Endothelial cell of umbilical vein (primary cell): ENCODE results near the gene STPG3. TPM values are rescaled to one million over a fixed set of nuclear protein-coding genes. Genes with fewer than 3 reads are reported as not detected.

Source experiments
- BruUV-seq: library from RNA; stranded (reverse); fragments of 400-500 nt; replicated peaks from 2 replicates; lab custom pipeline; 2021; lab: Mats Ljungman, UMichigan
- CTCF ChIA-PET: fragments of 300-600, 350-600 bp; sonication (Branson Sonifier 250); formaldehyde crosslinking; loops from one replicate; lab custom pipeline; 2021; ENCODE audit warnings: antibody characterized with exemption, inconsistent platforms; lab: Charles Lee
- POLR2A ChIA-PET: fragments of 300-600, 350-600 bp; sonication (Branson Sonifier 250); formaldehyde crosslinking; loops from one replicate; lab custom pipeline; 2021; ENCODE audit warnings: antibody characterized with exemption, inconsistent platforms; lab: Charles Lee
- DNase-seq: peaks from one replicate; pipeline ENCODE4 v3.0.0-alpha.2; 2011; ENCODE audit warnings: low read depth, low spot score
- FAIRE-seq: peaks from 2 replicates; lab custom pipeline; 2011; peaks lifted over from hg19 to GRCh38; lab: Jason Lieb, UNC
- H2AFZ ChIP-seq: 2 replicates; pipeline ENCODE4 v1.6.0; 2012; ENCODE audit warnings: low read depth, low read length, control low read depth, inconsistent platforms
- H3K27ac ChIP-seq: 2 replicates; pipeline ENCODE4 v1.5.1; 2011; ENCODE audit warnings: low read depth, mild to moderate bottlenecking, control low read depth, low read length, moderate library complexity; ENCODE audit not compliant: insufficient read depth
- H3K27me3 ChIP-seq, 2 experiments: 2 replicates each; pipeline versions ENCODE4 v1.6.0 to v1.6.1; 2011; ENCODE audit warnings: low read length in 2 of 2, mixed read lengths in 1 of 2; ENCODE audit not compliant: control insufficient read depth in 2 of 2, insufficient read depth in 2 of 2
- H3K36me3 ChIP-seq, 2 experiments: 2 replicates in 1 of 2; 3 replicates in 1 of 2; pipeline ENCODE4 v1.5.1; 2011; ENCODE audit warnings: low read length in 2 of 2, mild to moderate bottlenecking in 1 of 2, moderate library complexity in 1 of 2; ENCODE audit not compliant: control insufficient read depth in 2 of 2, insufficient read depth in 2 of 2; ENCODE audit errors: extremely low read depth in 1 of 2
- H3K4me1 ChIP-seq: 3 replicates; pipeline ENCODE4 v1.5.1; 2011; ENCODE audit warnings: mild to moderate bottlenecking, low read length; ENCODE audit not compliant: control insufficient read depth, insufficient read depth; ENCODE audit errors: extremely low read depth
- H3K4me2 ChIP-seq: 2 replicates; pipeline ENCODE4 v1.6.1; 2011; ENCODE audit warnings: low read length, control low read depth, mixed read lengths; ENCODE audit not compliant: insufficient read depth
- H3K4me3 ChIP-seq, 3 experiments: fragments of 200-600 bp in 1 of 3; sonication (generic), shearing (Covaris generic) in 1 of 3; replicated peaks in 1 of 3; 2 replicates each; pipeline ENCODE4 v1.5.1; 2011 to 2016; ENCODE audit warnings: control low read depth in 3 of 3, low read length in 3 of 3, mild to moderate bottlenecking in 2 of 3, inconsistent platforms in 1 of 3, low read depth in 1 of 3, moderate library complexity in 1 of 3; ENCODE audit not compliant: insufficient read depth in 1 of 3
- H3K79me2 ChIP-seq: 2 replicates; pipeline ENCODE4 v1.6.0; 2012; ENCODE audit warnings: low read length, inconsistent platforms; ENCODE audit not compliant: control insufficient read depth, insufficient read depth
- H3K9ac ChIP-seq: replicated peaks from 2 replicates; pipeline ENCODE3; 2011; ENCODE audit warnings: low read length, control low read depth; ENCODE audit not compliant: insufficient read depth; ENCODE audit errors: extremely low read depth
- H3K9me1 ChIP-seq: replicated peaks from 3 replicates; pipeline ENCODE4 v1.6.0; 2011; ENCODE audit warnings: mild to moderate bottlenecking, low read length; ENCODE audit not compliant: control insufficient read depth, insufficient read depth; ENCODE audit errors: extremely low read depth
- H3K9me3 ChIP-seq: replicated peaks from 2 replicates; pipeline ENCODE4 v1.5.1; 2012; ENCODE audit warnings: low read length, inconsistent platforms; ENCODE audit not compliant: control insufficient read depth, insufficient read depth
- H4K20me1 ChIP-seq: replicated peaks from 2 replicates; pipeline ENCODE3; 2011; ENCODE audit warnings: mild to moderate bottlenecking, low read length; ENCODE audit not compliant: control insufficient read depth, insufficient read depth; ENCODE audit errors: extremely low read depth
- EZH2 ChIP-seq: IDR thresholded peaks from 2 replicates; pipeline ENCODE4 v1.6.1; 2012; ENCODE audit warnings: borderline replicate concordance, low read depth, mild to moderate bottlenecking, moderate library complexity, low read length, inconsistent platforms; ENCODE audit not compliant: severe bottlenecking
- FOS ChIP-seq: IDR thresholded peaks from 2 replicates; pipeline ENCODE4 v1.6.1; 2011; ENCODE audit warnings: mild to moderate bottlenecking, low read length, moderate library complexity, borderline replicate concordance; ENCODE audit not compliant: insufficient read depth
- GATA2 ChIP-seq: IDR thresholded peaks from 2 replicates; pipeline ENCODE4 v1.7.0; 2011; ENCODE audit warnings: low read depth, mild to moderate bottlenecking, moderate library complexity, mixed read lengths, low read length; ENCODE audit not compliant: insufficient read length, insufficient read depth
- JUN ChIP-seq: IDR thresholded peaks from 2 replicates; pipeline ENCODE4 v1.6.1; 2011; ENCODE audit warnings: borderline replicate concordance, low read depth; ENCODE audit not compliant: insufficient read length, insufficient read depth
- MYC ChIP-seq: IDR thresholded peaks from one replicate; pipeline ENCODE4 v1.6.1; 2011; ENCODE audit warnings: mild to moderate bottlenecking, low read depth, low read length
- POLR2A ChIP-seq: IDR thresholded peaks from 2 replicates; pipeline ENCODE4 v1.6.1; 2012; ENCODE audit warnings: low read depth, mild to moderate bottlenecking, control low read depth, low read length
- POLR2AphosphoS5 ChIP-seq: IDR thresholded peaks from 2 replicates; pipeline ENCODE4 v1.6.1; 2012; ENCODE audit warnings: low read depth, mild to moderate bottlenecking, control low read depth, low read length, moderate library complexity; ENCODE audit not compliant: insufficient read depth
- dilution Hi-C: fragments of 300-500 bp; cut with MboI; formaldehyde crosslinking; loops from one replicate; pipeline ENCODE4 v1.15.0; 2019; ENCODE audit warnings: low sequenced_read_pairs; ENCODE audit not compliant: extremely low pct_ligation_motif_present
- intact Hi-C: fragments of 100-400 bp; cut with micrococcal nuclease; formaldehyde crosslinking; loops from one replicate; pipeline ENCODE4 v1.10.0; 2022
- polyA plus RNA-seq, 4 experiments: library from polyadenylated mRNA; depleted of rRNA in 3 of 4; stranded (reverse) in 3 of 4; unstranded in 1 of 4; fragments of >200 nt; gene quantifications; 2 replicates each; pipeline versions ENCODE4 v1.2.1 to v1.2.3, GENCODE V29; 2011 to 2012; ENCODE audit warnings: missing spikeins in 1 of 4
- total RNA-seq: library from RNA; stranded (reverse); gene quantifications from 2 replicates; pipeline ENCODE4 v1.2.3, GENCODE V29; 2021
- TF ChIP-seq, protein P1 (sequence below): IDR thresholded peaks from 2 replicates; pipeline ENCODE4 v1.6.1; 2011; ENCODE audit not compliant: insufficient read depth, insufficient read length
- TF ChIP-seq, protein P2 (sequence below), 2 donors: IDR thresholded peaks; 1 replicate in 1 of 2; 2 replicates in 1 of 2; pipeline ENCODE4 v1.5.1; 2011; ENCODE audit warnings: low read length in 2 of 2, mild to moderate bottlenecking in 2 of 2, moderate library complexity in 2 of 2, control low read depth in 1 of 2, inconsistent platforms in 1 of 2, low read depth in 1 of 2; ENCODE audit not compliant: insufficient read depth in 1 of 2; ENCODE audit errors: extremely low read depth in 1 of 2

STPG3 gene
- total and polyA plus RNA-seq, 2 donors (not counting 3 experiments of a cell fraction or from before 2014, with no cell fraction given), result not detected

DNA sequence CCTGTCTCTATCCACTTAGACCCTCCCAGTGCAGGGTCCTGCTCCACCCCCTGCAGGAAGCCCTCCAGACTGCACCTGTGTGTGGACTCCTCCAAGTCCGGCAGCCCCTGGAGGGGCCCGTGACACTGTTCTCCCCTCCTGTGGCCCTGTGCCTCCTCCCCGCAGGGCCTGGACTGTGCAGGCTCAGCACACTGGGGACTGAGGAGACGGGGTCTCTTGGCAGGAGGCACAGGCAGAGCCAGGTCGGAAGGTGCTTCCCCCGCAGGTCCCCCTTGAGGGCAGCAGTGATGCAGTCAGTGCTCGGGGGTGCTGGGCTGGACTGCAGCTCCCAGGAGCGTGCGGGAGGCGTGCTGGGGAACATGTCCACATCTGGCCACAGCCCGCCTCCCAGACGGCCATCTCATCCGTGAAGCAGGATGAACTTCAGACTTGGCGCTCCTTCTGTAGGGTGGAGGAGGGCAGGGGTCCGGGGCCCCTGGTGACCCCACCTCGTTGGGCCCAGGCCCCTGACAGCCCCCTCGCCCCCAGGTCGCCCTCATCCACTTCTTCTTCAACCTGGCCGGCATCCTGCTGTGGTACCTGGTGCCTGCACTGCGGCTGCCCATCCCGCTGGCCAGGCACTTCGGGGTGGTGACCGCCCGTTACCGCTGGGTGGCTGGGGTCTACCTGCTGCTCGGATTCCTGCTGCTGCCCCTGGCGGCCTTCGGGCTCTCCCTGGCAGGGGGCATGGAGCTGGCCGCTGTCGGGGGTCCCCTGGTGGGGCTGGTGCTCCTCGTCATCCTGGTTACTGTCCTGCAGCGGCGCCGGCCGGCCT, 15.5 kb upstream of the STPG3 start:
- dilution Hi-C loops, result no loop called here
- Histone ChIP-seq H3K4me1 (no peaks in the 10 kb centered on the region), H3K4me2 (no peak overlapping the region), H3K9ac (no peak overlapping the region), H3K79me2 (peaks cover 4% of the 10 kb centered on the region), H3K9me3 (no peaks in the 10 kb centered on the region), H3K4me3 (no peak overlapping the region), H3K27ac (no peak overlapping the region), H3K9me1 (no peaks in the 10 kb centered on the region), H3K27me3 (no peaks in the 10 kb centered on the region), H4K20me1 (no peaks in the 10 kb centered on the region), H2AFZ (no peak overlapping the region), H3K36me3 (no peaks in the 10 kb centered on the region)
- intact Hi-C loops, result loop anchor here (1.0 to 5.0 kb wide), 3 partner anchors 13 to 448 kb away; partner anchors contain the start of gene RNF208
- POLR2A ChIA-PET, result interaction anchor here (0.6 kb wide), 4 partner anchors 31 to 149 kb away, joined by 3 to 4 read pairs (median 3); partner anchors contain the start of gene MAN1B1
- no peak for TF ChIP-seq POLR2AphosphoS5
- TF ChIP-seq EZH2, result no peak
- TF ChIP-seq FOS, result no peak
- no peak for TF ChIP-seq POLR2A
- TF ChIP-seq MYC, result no peak
- no peak for TF ChIP-seq JUN
- TF ChIP-seq, protein P1, sequence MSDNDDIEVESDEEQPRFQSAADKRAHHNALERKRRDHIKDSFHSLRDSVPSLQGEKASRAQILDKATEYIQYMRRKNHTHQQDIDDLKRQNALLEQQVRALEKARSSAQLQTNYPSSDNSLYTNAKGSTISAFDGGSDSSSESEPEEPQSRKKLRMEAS, result no peak
- TF ChIP-seq GATA2, result no peak
- TF ChIP-seq, protein P2, sequence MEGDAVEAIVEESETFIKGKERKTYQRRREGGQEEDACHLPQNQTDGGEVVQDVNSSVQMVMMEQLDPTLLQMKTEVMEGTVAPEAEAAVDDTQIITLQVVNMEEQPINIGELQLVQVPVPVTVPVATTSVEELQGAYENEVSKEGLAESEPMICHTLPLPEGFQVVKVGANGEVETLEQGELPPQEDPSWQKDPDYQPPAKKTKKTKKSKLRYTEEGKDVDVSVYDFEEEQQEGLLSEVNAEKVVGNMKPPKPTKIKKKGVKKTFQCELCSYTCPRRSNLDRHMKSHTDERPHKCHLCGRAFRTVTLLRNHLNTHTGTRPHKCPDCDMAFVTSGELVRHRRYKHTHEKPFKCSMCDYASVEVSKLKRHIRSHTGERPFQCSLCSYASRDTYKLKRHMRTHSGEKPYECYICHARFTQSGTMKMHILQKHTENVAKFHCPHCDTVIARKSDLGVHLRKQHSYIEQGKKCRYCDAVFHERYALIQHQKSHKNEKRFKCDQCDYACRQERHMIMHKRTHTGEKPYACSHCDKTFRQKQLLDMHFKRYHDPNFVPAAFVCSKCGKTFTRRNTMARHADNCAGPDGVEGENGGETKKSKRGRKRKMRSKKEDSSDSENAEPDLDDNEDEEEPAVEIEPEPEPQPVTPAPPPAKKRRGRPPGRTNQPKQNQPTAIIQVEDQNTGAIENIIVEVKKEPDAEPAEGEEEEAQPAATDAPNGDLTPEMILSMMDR (IDR thresholded peaks at IDR 0.05; ENCODE audit: extremely low read depth in 1 of 2, insufficient read depth in 1 of 2, low read depth in 1 of 2, low read length in 2 of 2), result no peak
- no peak for FAIRE-seq
- no peak for DNase-seq
- BruUV-seq, result no TSS peak
- CTCF ChIA-PET, result interaction anchor here (0.6 to 2.5 kb wide), 29 partner anchors 11 to 781 kb away, joined by 3 to 63 read pairs (median 6); partner anchors contain the start of genes CYSRT1, NDOR1, NPDC1 and NRARP
